ENCODE results near the gene THSD7A.

Gene THSD7A

DNA sequence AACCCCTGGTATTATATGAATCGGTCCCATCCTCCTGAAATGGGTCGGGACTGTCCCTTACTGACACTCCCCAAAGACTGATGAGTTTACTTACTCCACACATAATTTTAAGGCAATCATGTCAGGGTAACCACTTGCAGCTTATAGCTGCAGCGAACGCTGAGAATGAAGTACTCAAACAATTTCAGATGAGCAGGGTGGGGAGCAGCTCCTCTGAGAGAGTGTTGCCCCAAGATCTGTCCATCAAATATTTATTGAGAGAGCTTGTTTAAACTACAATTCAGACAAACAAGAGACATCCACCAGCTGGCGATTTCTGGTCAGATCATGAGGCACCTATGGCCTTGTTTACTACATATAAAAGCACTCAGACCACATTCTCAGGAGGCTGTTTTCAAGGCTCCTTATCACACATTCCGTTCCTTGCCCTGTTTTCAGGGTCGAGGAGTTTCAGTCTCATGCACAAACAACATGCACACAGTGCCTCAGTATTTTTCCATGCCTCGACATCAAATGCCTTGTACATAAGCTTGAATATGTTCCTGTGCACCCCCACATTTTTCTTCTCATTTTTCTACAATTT lies 80.1 kb downstream of the THSD7A start:
- DNase-seq (ENCODE audit: low read depth in 2 of 2), result no peak

DNA sequence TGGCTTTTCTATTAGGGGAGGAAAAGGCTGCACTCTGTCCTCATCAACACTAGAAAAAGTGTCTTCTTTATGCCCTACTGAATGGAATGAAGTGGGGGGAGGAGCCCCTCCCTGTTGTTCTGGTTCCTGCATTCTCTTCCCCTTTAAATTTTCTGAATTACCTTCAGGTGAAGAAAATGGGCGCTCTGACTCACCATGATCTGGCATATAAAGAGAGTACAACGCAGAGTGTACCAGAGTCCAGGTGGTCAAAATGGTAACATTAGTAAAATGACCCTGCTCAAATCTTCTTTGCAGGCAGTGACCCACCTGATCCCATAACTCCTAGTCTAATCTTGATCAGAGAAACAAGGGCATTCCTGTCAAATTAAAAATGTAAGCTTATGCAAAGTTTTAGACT lies 80.7 kb downstream of the THSD7A start:
- no peak for DNase-seq (ENCODE audit: low read depth in 2 of 2)

DNA sequence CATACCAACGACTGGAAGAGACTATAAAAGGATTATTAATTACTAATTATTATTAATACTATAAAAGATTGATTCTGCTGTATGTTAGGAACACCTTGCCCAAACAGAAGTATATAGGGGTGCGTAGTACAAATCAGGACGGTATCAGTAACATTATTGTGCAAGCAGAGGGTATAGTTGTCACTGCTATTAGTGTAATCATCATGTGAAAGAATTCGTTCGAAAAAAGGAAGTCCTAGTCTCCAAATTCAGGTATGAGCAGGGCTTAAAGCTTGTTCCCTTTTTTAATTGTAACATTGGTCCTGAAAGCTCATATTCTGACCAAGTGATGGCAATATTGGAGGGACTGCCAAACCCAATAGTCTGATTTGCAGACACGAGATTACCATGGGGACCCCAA lies 81.8 kb downstream of the THSD7A start:
- DNase-seq (ENCODE audit: low read depth in 2 of 2), result no peak

DNA sequence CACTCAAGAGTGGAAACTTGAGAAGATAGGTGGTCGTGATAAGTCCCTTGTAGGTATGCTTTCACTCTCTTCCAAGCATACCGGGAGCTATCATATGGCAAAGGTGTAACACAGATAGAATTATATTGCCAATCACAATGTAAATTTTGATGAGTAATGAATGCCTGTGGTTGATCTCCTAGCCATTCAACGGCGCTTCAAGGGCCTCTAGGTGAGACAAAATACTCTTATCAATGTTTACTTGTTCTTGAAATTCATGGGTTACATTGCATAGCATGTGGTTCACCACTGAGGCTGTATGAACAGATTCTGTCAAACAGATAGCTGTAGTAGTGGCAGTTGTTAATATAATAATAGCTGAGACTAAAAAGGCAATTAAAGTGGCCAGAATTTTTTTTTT lies 82.4 kb downstream of the THSD7A start:
- no peak for DNase-seq (ENCODE audit: low read depth in 2 of 2)

DNA sequence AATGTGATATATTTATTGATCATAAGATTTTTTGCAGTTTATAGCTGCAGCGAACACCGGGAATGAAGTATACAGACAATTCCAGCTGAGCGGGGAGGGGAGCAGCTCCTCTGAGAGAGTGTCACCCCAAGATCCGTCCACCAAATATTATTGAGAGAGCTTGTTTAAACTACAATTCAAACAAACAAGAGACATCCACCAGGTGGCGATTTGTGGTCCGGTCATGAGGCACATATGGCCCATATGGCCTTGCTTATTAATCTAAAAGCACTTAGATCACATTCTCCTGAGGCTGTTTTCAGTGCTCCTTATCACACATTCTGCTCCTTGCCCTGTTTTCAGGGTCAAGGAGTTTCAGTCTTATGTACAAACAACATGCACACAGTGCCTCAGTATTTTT lies 83.1 kb downstream of the THSD7A start:
- DNase-seq (ENCODE audit: low read depth in 2 of 2), result no peak

DNA sequence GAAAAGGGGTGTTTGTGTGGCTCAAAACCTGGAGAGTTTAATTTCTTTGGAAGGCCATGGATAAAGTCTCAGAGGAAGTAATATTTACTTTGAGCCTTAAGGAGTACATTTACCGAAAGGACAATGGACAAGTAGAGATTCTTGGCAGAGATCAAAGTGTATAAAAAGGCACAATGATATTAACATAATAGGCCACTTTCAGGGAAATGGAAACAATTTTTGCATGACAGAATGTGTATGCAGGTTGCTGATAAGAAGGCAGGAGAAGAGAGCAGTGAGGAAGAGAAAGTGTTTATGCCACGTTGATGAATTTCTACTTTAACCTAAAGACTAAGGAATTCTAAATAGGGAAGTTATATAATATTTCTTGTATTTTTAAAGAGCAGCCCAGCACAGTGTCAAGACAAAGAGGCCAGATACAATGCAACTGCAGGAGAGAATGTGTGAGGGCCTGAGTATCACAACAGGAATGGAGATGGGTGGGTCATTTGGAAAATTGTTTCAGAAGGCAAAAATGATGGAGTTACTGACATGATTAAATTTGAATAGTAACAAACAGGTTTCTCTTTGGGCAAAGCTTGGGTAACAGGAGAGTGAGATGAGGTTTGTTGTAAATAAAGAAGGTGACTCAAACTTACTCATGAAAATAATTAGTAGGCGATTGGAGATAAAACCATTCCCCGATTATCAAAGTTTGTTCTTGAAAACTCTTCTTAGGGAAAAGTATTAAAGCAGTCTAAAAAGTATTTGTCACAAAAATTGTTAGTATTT lies 84.1 kb downstream of the THSD7A start:
- DNase-seq (ENCODE audit: low read depth in 2 of 2), result no peak

DNA sequence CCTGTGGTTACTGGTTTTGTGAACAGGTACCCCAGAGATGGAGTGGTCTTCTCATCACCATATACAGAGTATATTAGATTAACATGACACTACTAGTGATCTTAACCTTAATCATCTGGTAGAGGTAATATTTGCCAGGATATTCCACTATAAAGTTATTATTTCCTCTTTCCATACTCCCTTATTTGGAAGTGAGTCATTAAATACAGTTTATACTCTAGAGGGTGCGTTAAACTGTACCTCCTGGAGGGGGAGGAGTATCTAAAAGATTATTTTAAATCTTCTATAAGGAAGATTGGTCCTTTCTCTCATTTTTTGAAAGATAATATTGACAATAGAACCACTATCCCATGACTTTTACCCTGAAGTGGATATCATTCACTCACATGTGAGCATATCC lies 85.4 kb downstream of the THSD7A start:
- no peak for DNase-seq (ENCODE audit: low read depth in 2 of 2)

DNA sequence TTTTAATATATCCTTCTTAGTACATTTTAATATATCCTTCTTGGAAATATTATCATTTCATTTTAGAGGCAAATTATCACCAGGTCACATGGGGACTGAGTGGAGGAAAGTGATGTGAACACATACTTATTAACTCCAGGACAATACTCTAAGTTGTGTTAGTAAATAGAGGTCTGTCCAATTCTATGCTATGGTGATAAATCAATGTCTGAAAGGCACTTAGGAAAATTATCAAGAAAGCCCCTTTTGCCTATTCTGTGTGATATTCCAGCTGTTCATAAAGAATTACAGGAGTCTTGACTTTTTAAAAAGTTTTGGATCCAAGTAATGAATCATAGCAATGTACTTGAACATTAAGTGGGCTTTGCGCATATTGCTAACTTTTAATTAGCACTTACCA lies 88.5 kb downstream of the THSD7A start:
- DNase-seq (ENCODE audit: low read depth in 2 of 2), result no peak

DNA sequence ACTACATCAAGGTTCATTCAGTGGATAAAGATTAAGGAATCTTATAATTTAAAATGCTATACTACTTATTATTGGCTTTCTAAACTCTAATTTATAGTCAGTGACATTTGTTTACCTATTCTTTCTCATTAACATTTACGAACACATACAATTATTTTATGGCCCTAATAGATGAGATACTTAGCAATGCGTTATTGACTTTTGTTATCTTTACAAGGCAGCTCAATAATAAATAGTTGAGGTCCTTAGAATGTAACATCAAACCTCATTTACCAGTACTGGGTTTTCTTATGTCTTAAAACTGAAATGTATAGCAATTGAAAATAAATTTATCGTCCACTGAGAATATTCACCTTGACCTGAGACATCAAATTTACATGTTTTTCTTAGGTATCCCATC lies 89.0 kb downstream of the THSD7A start:
- DNase-seq (ENCODE audit: low read depth in 2 of 2), result no peak

DNA sequence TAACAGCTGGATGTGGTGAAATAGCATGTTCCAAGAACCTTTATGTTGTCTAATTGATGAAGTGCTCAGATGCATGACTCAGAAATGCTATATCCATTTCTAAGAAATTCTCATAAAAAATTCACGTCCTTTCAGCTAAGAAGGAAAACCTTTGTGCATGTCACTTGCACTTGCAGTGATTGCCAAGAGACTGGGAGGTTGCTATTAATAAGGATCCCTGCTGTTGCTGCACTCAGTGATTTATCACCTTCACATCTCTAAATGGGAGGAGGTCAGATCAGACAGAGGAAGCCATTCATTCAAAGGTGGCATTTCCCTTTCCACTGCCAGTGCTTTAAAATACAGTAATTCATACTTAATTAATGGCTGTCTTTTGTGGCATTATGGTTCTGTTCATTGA lies 89.5 kb downstream of the THSD7A start:
- DNase-seq (ENCODE audit: low read depth in 2 of 2), result no peak

DNA sequence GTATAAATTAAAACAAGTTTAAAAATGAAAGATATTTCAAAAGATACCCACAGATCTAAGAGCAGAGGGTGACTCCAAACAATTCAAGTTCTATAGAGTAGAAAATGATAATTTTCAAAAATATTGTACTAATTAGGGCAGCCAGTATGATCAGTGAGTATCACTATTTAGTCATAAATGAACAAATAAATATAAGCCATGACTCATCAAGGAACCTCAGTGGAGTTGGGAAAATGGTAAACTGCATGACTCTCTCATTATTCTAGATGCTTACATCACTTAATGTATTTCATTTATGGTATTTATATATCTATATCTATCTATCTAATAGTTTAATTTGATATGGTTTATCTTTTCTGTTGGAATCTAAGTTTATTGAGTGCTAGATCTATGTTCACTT lies 94.3 kb downstream of the THSD7A start:
- no peak for DNase-seq (ENCODE audit: low read depth in 2 of 2)

DNA sequence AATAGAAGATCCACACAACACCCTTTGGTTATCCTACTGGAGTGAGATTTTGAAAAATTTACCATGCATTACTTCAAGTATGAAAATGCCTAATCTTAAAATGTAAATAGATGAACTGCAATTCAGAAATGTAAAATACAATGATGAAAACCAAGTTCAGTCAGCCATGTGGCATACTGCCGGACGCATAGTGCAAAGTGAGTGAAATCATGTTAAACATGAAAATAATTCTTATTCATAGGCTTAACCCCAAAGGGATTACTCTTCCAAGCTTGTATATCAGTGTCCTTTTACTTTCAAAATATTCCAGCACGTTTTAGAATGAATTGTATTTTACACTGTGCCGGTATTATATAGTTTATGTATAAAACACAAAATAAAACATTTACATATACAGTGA lies 99.8 kb downstream of the THSD7A start:
- no peak for DNase-seq (ENCODE audit: low read depth in 2 of 2)

DNA sequence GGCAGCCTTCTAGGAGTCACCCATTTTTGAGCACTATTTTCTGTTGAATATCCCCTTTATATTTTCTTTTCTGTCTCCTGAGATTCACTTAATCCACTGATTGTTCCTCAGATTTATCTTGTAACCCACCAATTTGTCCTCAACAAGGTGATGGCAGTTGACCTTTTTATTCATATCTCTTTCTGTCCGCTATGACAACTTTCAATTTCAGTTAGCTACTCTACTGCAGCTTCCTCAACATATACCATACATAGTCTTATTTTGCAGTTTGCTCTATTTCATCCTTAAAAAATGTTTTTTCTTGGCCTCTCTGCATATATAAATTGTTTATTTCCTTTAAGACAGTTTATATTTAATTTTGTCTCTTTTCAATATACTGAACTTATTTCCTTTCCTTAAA lies 101.3 kb downstream of the THSD7A start:
- DNase-seq (ENCODE audit: low read depth in 2 of 2), result no peak

DNA sequence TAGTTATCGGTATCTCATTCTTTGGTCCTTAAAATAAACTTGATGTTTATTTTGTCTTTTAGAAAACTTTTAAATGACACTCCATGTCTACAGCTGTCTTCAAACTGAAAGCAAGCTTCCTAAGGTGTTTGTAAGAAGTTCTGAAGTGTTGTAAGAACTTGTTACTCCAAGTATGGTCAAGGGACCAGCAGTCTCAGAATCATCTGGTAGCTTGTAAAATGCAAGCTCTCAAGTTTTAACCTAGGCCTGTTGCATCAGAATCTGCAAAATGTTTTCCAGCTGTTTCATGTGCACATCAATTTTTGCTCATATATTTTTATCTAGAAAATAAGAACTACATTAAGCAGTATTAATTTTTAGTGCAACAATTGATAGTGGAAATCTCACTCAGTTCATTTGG lies 104.1 kb downstream of the THSD7A start:
- DNase-seq (ENCODE audit: low read depth in 2 of 2), result no peak

DNA sequence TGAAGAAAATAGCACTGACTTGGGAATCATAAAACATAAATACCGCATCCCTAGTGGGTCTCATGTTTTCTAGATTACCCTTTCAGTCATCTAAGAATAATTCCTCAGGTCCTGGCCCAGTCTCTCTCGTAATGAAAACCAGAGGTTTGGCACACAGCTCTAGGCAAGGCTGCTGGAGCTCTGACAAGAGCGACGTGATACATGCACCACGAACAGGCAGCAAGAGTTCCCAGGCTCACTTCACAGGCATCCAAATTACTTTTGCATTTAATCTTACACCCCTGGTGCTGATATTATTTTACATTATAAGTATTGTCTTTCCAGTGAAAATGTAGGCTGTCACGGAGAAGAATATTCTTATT lies 105.2 kb downstream of the THSD7A start:
- DNase-seq (ENCODE audit: low read depth in 2 of 2), result no peak

DNA sequence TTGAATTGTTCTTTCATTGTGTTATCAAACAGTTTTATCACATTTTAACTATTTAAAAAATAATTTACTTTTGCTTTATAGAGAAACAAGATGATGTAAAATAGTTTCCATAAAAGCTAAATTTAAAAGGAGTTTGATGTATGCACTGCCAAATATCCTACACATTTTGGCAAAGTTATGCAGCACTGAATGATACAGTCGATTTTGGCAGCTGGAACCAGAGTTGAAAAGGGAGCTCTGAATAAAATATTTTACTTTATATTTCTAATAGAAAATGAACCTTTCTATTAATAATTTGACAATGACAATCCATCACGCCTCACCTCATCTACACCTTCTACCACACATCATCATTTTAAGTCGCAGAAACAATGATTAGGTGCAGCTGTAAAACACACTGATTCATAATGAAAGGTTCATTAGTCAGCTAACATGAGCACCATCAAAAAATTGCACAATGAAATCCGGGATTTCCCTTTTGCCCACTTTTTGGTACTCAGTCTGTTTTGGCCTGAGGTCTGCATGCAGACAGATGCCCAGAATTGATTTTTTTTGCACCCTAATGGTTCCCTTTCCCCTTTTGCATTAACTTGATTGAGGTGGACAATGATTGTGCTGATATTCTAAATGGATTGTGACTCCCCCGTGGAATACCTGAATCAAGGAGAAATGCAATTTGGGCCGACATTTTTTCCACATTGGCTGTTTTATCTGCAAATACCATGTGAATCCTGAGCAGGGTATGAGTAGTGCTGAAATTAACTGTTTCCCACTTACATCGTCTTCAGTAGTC lies 105.8 kb downstream of the THSD7A start:
- no peak for DNase-seq (ENCODE audit: low read depth in 2 of 2)

DNA sequence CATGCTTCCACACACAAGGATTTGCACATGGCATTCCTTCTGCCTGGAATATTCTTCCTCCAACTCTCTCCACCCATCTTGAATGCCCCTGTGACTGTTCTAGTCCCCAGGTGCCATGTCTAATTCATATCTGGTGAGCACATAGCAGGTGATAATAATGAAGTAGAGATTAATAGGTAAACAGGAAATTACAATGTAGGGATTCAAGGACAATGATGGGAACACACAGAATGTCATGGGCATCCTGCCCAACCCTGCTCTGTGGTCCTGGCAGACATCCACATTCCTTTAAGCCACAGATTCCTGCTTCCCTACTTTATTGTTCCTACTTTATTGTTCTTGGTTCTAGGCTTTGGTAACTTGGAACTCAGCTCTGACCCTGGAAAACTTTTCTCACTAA lies 115.8 kb downstream of the THSD7A start:
- DNase-seq (ENCODE audit: low read depth in 2 of 2), result no peak

DNA sequence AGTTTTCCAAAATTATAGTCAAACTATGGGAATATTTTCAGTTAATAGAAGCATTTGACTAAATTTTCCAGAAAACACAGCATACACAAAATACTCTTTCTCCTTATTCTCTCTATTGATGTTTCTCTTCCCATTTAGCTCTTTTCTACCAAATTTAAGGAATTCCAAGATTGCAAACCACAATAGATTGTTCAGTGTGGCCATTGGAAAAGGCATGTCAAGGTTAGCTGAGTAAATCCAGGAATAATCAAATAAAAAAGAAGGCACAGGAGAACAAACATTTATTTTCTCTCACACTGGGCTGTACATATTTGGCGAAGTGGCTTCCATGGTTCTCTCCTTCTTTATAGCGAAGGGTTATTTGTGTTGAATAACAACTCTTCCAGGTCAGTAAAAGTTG lies 117.3 kb downstream of the THSD7A start:
- no peak for DNase-seq (ENCODE audit: low read depth in 2 of 2)

DNA sequence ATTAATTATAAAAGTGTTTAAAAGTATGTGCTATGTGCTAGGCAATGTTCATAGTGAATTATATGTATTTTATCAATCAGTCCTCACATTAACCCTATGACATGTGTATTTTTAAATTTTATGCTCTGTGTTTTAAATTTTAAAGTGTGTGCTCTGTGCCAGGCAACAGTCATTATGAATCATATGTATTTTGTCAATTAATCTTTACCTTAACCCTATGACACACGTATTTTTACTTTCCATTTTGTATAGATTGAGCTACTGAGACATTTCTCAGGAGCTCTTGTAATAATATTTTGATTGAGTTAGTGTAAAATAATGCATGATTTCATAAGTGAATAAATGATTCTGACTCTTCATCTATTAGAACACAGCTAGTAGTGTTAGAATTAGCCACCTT lies 117.8 kb downstream of the THSD7A start:
- DNase-seq (ENCODE audit: low read depth in 2 of 2), result no peak

DNA sequence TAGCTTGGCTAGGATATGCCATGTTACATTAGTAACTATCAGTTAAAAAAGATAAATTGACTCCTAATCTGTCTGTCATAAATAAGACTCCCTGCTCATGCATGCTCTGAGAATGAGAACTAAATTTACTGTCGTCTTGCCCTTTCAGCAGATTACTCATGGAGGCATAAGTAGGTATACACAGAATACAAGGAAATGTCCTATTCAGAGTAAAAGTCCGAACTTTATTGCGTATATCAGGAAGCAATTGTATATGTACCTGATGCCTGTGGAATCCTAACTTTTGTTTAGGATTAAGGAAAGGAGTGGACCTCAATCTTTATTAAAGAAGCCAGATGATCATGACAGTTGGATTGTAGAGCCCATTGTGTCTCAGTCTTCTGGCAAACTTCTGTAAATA lies 118.6 kb downstream of the THSD7A start:
- no peak for DNase-seq (ENCODE audit: low read depth in 2 of 2)

DNA sequence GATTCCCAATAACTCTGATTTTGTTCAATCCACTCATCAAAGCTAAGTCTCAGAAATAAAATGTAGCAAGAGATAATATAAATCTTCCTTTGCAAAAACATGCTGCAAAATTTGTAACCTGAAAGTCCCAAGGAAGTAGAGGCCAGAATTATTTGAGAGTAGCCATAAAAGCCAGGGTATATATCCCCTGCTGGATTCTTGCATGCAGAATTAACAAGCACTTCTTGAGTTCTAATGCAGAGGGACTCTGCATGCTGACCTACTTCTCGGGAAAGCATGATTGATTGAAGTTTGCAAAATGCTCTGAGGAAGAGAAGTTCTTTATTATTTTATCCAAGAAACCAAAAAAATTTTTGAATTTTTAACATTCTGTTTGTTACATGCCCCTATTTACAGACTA lies 121.6 kb downstream of the THSD7A start:
- no peak for DNase-seq (ENCODE audit: low read depth in 2 of 2)

DNA sequence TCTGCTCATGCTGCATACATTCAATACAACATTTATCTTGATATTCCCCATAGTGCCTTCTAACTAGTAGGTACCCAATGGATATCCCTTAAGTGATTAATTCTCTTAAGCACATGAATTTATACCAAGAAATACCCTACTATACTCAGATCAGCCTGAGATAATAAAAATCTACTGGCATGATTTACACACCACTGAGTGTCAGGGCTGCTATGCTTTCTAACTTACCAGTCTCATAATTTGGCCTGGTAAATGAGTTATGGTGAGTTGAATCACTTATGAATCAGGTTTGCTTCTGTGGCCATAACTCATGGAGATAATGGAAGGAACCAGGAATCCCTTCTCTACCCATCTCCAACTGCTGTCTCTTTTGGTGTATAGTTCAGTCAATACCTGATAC lies 122.8 kb downstream of the THSD7A start:
- no peak for DNase-seq (ENCODE audit: low read depth in 2 of 2)

DNA sequence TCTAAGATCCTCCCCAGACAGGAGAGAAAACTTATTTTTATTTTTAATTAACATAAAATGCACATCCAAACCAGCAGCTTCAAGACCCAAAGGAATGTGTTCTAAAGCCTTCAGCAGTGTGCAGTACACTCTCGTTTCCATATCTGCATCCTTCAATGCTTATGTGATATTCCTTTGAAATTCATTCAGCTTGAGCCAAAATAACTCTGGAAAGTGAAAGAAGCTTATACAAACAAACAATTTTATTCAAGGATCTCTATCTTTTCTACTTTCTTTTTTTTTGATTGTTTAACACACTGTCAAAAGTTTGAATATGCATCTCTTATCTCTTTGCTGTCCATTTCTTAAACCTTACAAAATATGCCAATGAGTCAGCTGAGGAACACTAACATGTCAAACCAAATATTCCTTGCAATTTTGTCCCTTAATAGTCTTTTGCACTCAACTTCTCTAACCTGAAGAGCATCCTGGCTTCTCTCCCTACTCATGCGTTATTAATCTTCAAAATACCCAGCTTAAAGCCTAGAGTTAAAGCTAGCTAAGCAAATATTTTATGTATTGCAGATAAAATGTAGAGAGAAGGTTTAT lies 124.3 kb downstream of the THSD7A start:
- DNase-seq (ENCODE audit: low read depth in 2 of 2), result no peak
